ENCODE results near the gene DENND5A.

Gene DENND5A

DNA sequence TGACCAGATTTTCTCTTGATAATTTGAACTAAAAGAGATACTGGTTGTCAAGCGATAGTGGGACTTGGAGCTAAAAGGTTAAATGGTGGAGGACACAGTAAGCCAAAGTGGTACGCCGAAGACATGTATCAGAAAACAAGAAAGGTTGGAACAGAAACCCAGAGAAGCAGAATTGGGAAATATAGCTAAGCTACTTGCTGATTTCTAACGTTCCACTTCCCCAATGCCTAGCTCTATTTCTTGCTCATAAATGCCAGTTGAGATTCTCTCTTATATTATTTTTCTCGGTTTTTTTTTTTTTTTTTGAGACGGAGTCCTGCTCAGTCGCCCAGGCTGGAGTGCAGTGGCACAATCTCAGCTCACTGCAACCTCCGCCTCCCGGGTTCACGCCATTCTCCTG lies 36.6 kb upstream of the DENND5A start:
- Histone ChIP-seq H3K27ac (no peak overlapping the region), H3K4me3 (no peak overlapping the region)
- no peak for DNase-seq (ENCODE audit: low spot score)
- TF ChIP-seq, protein P1, sequence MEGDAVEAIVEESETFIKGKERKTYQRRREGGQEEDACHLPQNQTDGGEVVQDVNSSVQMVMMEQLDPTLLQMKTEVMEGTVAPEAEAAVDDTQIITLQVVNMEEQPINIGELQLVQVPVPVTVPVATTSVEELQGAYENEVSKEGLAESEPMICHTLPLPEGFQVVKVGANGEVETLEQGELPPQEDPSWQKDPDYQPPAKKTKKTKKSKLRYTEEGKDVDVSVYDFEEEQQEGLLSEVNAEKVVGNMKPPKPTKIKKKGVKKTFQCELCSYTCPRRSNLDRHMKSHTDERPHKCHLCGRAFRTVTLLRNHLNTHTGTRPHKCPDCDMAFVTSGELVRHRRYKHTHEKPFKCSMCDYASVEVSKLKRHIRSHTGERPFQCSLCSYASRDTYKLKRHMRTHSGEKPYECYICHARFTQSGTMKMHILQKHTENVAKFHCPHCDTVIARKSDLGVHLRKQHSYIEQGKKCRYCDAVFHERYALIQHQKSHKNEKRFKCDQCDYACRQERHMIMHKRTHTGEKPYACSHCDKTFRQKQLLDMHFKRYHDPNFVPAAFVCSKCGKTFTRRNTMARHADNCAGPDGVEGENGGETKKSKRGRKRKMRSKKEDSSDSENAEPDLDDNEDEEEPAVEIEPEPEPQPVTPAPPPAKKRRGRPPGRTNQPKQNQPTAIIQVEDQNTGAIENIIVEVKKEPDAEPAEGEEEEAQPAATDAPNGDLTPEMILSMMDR (IDR thresholded peaks at IDR 0.05), result no peak

DNA sequence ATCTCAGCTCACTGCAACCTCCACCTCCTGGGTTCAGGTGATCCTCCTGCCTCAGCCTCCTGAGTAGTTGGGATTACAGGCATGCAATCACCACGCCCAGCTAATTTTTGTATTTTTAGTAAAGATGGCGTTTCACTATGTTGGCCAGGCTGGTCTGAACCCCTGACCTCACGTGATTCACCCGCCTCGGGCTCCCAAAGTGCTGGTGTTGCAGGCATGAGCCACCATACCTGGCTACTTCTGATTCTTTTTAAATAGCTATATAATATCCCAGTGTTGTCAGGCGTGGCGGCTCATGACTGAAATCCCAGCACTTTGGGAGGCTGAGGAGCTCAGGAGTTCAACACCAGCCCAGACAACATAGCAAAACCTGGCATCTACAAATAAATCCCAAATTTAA lies 28.5 kb upstream of the DENND5A start:
- DNase-seq (ENCODE audit: low spot score), result no peak
- Histone ChIP-seq H3K27ac (no peak overlapping the region), H3K4me3 (no peak overlapping the region)
- TF ChIP-seq, protein P1 (IDR thresholded peaks at IDR 0.05), result no peak

DNA sequence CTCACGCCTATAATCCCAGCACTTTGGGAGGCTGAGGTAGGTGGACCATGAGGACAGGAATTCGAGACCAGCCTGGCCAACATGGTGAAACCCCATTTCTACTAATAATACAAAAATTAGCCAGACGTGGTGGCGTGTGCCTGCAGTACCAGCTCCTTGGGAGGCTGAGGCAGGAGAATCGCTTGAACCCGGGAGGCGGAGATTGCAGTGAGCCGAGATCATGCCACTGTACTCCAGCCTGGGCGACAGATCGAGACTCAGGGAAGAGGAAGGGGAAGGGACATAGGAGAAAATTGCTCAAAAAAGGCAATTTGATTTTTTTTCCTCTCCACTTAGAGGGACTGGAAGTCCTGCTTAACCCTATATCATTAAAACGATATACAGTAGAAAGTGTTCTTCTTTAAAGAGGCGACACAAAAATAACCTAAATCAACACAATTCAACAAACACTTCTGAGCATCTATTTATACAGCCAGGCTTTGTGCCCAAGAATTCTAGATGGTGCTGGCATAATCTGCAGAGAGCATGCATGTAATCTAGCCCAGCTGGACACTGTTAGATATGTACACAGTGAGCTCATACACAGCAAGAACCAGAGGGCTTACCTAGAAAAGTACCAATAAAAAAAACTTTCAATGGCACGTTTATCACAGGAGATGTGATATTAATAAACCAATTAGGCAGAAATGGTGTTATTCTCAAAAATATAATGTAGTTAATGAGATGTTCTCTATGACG lies 20.9 kb upstream of the DENND5A start:
- TF ChIP-seq, protein P1 (IDR thresholded peaks at IDR 0.05), result no peak
- H3K4me3 ChIP-seq, result no peak overlapping the region
- no peak overlapping the region for H3K27ac ChIP-seq
- DNase-seq (ENCODE audit: low spot score), result no peak

DNA sequence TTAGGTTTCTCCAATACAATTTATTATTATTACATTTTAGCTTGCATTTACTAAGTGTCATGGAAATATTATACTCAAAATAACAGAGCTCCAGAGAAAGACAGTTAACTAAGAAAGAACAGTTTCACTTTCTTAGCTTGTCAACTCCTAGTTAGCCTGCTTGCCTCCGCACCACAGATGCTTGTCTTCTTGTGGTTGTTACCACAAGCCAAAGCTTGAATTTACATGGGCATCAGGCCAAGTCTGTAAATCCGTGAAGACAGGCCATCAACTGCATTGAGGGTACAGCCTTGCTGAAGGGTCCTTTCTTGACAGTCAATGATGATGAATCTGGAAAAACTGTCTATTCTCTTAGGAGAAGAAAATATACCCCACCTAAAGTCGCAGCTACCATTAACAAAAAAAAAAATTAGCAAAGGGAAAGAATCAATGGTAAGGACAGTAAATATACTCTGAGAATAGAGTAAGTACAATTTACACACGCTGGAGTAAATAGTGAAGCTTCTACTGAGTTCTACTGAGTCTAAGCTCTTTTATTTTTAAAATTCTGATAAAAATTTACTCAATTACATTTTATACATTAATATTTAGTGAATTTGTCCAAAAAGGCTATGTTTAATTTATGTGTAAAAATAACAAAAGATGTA lies 15.6 kb upstream of the DENND5A start:
- Histone ChIP-seq H3K27ac (no peak overlapping the region), H3K4me3 (no peak overlapping the region)
- no peak for DNase-seq (ENCODE audit: low spot score)
- TF ChIP-seq, protein P1 (IDR thresholded peaks at IDR 0.05), result no peak

DNA sequence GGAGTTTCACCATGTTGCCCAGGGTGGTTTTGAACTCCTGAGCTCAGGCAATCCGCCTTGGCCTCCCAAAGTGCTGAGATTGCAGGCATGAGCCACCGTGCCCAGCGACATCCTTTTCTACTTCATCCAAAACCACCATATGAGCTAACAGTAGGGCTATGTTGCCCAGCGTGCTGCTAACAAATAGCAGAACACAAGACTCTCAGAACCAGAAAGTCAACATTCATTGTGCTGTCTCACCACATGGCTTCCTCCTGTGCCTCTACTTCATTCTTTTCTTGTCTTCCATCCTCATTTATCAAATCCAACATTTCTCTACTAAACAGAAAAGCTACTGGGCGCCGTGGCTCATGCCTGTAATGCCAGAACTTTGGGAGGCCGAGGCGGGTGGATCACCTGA lies 12.0 kb upstream of the DENND5A start:
- DNase-seq (ENCODE audit: low spot score), result no peak
- no peak overlapping the region for H3K4me3 ChIP-seq
- TF ChIP-seq, protein P1 (IDR thresholded peaks at IDR 0.05), result no peak
- H3K27ac ChIP-seq, result no peak overlapping the region

DNA sequence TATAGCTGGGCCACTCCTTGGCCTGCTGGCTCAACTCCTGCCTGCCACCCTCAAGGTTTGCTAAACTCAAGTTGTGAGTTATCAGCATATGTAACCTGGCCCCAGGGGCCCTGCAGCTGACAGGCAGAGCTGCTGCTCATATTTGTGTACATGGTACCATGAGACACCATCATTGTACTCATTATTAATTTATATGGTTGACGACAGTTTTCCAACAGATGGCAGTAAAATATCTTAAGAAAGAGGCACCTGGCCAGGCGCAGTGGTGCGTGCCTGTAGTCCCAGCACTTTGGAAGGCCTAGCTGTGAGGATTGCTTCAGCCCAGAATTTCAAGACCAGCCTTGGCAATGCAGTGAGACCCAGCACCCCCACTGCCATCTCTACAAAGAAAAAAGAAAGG lies 11.4 kb upstream of the DENND5A start:
- H3K27ac ChIP-seq, result no peak overlapping the region
- no peak overlapping the region for H3K4me3 ChIP-seq
- TF ChIP-seq, protein P1 (IDR thresholded peaks at IDR 0.05), result no peak
- DNase-seq (ENCODE audit: low spot score), result no peak

Measured in coronary artery (tissue), 2 donors.